B cell (primary cell): ENCODE results near the gene SEMA3G. TPM values are rescaled to one million over a fixed set of nuclear protein-coding genes. Genes with fewer than 3 reads are reported as not detected.

Source experiments
- ATAC-seq: fragments of 200-7000 bp; cut with Tn5 transposase; one replicate; pipeline ENCODE4 v1.10.0; 2021; ENCODE audit warnings: low read depth, mild to moderate bottlenecking, moderate number of reproducible peaks, moderate library complexity
- CTCF ChIA-PET: fragments of 350-600 bp; sonication (Branson Sonifier 250); formaldehyde crosslinking; loops from one replicate; lab custom pipeline; 2021; ENCODE audit warnings: antibody characterized with exemption, inconsistent platforms; lab: Charles Lee
- POLR2A ChIA-PET: fragments of 350-600 bp; sonication (Branson Sonifier 250); formaldehyde crosslinking; loops from one replicate; lab custom pipeline; 2021; ENCODE audit warnings: antibody characterized with exemption; lab: Charles Lee
- DNase-seq: peaks from one replicate; pipeline ENCODE4 v3.0.0; 2013
- H2AFZ ChIP-seq: 2 replicates; pipeline ENCODE4 v1.6.1; 2012; ENCODE audit warnings: mild to moderate bottlenecking, low read depth, low read length; ENCODE audit not compliant: insufficient read depth, poor library complexity, severe bottlenecking
- H3K27ac ChIP-seq, 2 donors: 1 replicate in 1 of 2; 2 replicates in 1 of 2; pipeline ENCODE4 v1.5.1; 2012 to 2013; ENCODE audit warnings: low read length in 2 of 2, mild to moderate bottlenecking in 2 of 2, moderate library complexity in 1 of 2
- H3K27me3 ChIP-seq, 4 experiments: fragments of 200-600 bp in 1 of 4; sonication (generic) in 1 of 4; replicated peaks in 1 of 4; 1 replicate in 2 of 4; 2 replicates in 2 of 4; pipeline versions ENCODE4 v1.6.1 to v1.7.0; 2013 to 2016; ENCODE audit warnings: low read length in 3 of 4, mild to moderate bottlenecking in 2 of 4, mixed read lengths in 1 of 4, moderate library complexity in 1 of 4; ENCODE audit not compliant: insufficient read depth in 4 of 4, control insufficient read depth in 3 of 4; ENCODE audit errors: control extremely low read depth in 1 of 4
- H3K36me3 ChIP-seq, 2 experiments: replicated peaks in 1 of 2; 1 replicate in 1 of 2; 2 replicates in 1 of 2; pipeline versions ENCODE4 v1.6.1 to v1.7.1; 2013; ENCODE audit warnings: low read length in 1 of 2; ENCODE audit not compliant: insufficient read depth in 2 of 2, control insufficient read depth in 1 of 2; ENCODE audit errors: control extremely low read depth in 1 of 2, extremely low read depth in 1 of 2
- H3K4me1 ChIP-seq, 2 donors: fragments of 200-600 bp in 1 of 2; sonication (generic) in 1 of 2; 1 replicate in 1 of 2; 2 replicates in 1 of 2; pipeline versions ENCODE4 v1.5.1 to v1.6.1; 2013 to 2017; ENCODE audit warnings: low read length in 2 of 2; ENCODE audit not compliant: control insufficient read depth in 2 of 2, insufficient read depth in 2 of 2
- H3K4me2 ChIP-seq: replicated peaks from 2 replicates; pipeline ENCODE3; 2012; ENCODE audit warnings: mild to moderate bottlenecking, low read depth, low read length; ENCODE audit not compliant: poor library complexity, severe bottlenecking
- H3K4me3 ChIP-seq, 5 experiments: fragments of 200-600 bp in 1 of 5; sonication (generic) in 1 of 5; 1 replicate in 3 of 5; 2 replicates in 2 of 5; pipeline versions ENCODE4 v1.5.1 to v1.7.0; 2011 to 2016; ENCODE audit warnings: low read length in 4 of 5, mild to moderate bottlenecking in 4 of 5, low read depth in 2 of 5, control low read depth in 1 of 5, moderate library complexity in 1 of 5; ENCODE audit not compliant: insufficient read depth in 1 of 5; ENCODE audit errors: control extremely low read depth in 1 of 5, extremely low read depth in 1 of 5
- H3K79me2 ChIP-seq: fragments of 200-600 bp; sonication (generic); one replicate; pipeline ENCODE4 v1.6.0; 2016; ENCODE audit warnings: low read length; ENCODE audit not compliant: control insufficient read depth, insufficient read depth
- H3K9ac ChIP-seq: fragments of 200-600 bp; sonication (generic); 2 replicates; pipeline ENCODE4 v1.6.1; 2017; ENCODE audit warnings: mild to moderate bottlenecking, low read length, moderate library complexity
- H3K9me3 ChIP-seq, 3 donors: one replicate each; pipeline versions ENCODE4 v1.6.1 to v1.7.1; 2013; ENCODE audit warnings: low read length in 2 of 3; ENCODE audit not compliant: control insufficient read depth in 2 of 3, insufficient read depth in 1 of 3; ENCODE audit errors: control extremely low read depth in 1 of 3
- H4K20me1 ChIP-seq: 2 replicates; pipeline ENCODE4 v1.6.0; 2012; ENCODE audit warnings: mild to moderate bottlenecking, low read length; ENCODE audit not compliant: insufficient read depth, control insufficient read depth, poor library complexity, severe bottlenecking
- H3K27ac Mint-ChIP-seq: one replicate; pipeline ENCODE4 v1.8.0; 2021; ENCODE audit warnings: mixed read lengths
- H3K27me3 Mint-ChIP-seq: one replicate; pipeline ENCODE4 v1.8.0; 2021; ENCODE audit warnings: mixed read lengths
- H3K4me1 Mint-ChIP-seq: one replicate; pipeline ENCODE4 v1.8.0; 2021; ENCODE audit warnings: mixed read lengths
- H3K4me3 Mint-ChIP-seq: one replicate; pipeline ENCODE4 v1.8.0; 2021; ENCODE audit warnings: mixed read lengths
- H3K9me3 Mint-ChIP-seq: one replicate; pipeline ENCODE4 v1.8.0; 2022; ENCODE audit warnings: mixed read lengths; ENCODE audit not compliant: insufficient read depth
- CTCF ChIP-seq: fragments of 200-600 bp; IDR thresholded peaks from one replicate; pipeline ENCODE4 v1.8.0; 2022; ENCODE audit warnings: antibody characterized with exemption, mild to moderate bottlenecking
- EZH2 ChIP-seq: IDR thresholded peaks from 2 replicates; pipeline ENCODE4 v1.6.1; 2012; ENCODE audit warnings: borderline replicate concordance, low read depth, mild to moderate bottlenecking, moderate library complexity, low read length; ENCODE audit not compliant: insufficient read depth, poor library complexity, severe bottlenecking
- WGBS: methylation state at CpG from one replicate; pipeline ENCODE4 v1.1.5; 2013; ENCODE audit warnings: missing lambda C conversion rate; ENCODE audit not compliant: insufficient coverage; 5-methylcytosine and 5-hydroxymethylcytosine counted together
- intact Hi-C: fragments of 100-400 bp; cut with micrococcal nuclease; formaldehyde crosslinking; loops from one replicate; pipeline ENCODE4 v1.10.0; 2022
- polyA plus RNA-seq: library from polyadenylated mRNA; depleted of rRNA; stranded (reverse); fragments of >200 nt; gene quantifications from 2 replicates; pipeline ENCODE4 v1.2.3, GENCODE V29; 2012
- total RNA-seq, 2 donors: library from RNA; stranded (reverse); fragments of 120-200 nt in 1 of 2; gene quantifications; 1 replicate in 1 of 2; 2 replicates in 1 of 2; pipeline versions ENCODE4 v1.2.3 to v1.2.4, GENCODE V29; 2013 to 2022

Gene SEMA3G
- total and polyA plus RNA-seq, 2 donors (not counting 1 experiment from before 2014, with no cell fraction given), result 0.10 to 0.42 TPM

GRCh38 chr3:52399131-52399530 lies 45.8 kb downstream of the SEMA3G start:
- H3K4me2 ChIP-seq, result no peak overlapping the region
- H3K9me3 ChIP-seq, result no peaks in the 10 kb centered on the region
- no peak overlapping the region for H3K9ac ChIP-seq
- H3K4me3 Mint-ChIP-seq, result no peak overlapping the region
- no peaks in the 10 kb centered on the region for H3K9me3 Mint-ChIP-seq
- no peaks in the 10 kb centered on the region for H4K20me1 ChIP-seq
- H3K27me3 ChIP-seq, result no peaks in the 10 kb centered on the region
- no peak overlapping the region for H2AFZ ChIP-seq
- WGBS, result 92% methylated on average over 4 of the region's 4 CpGs
- POLR2A ChIA-PET, result no interaction called here
- DNase-seq (no peak), ATAC-seq (no peak)
- TF ChIP-seq CTCF (no peak), EZH2 (no peak)
- no peaks in the 10 kb centered on the region for H3K79me2 ChIP-seq
- no peaks in the 10 kb centered on the region for H3K4me1 Mint-ChIP-seq
- peaks cover 4 to 47% of the 10 kb centered on the region in 2 experiments for H3K36me3 ChIP-seq
- H3K27ac Mint-ChIP-seq, result no peak overlapping the region
- no peak overlapping the region for H3K27ac ChIP-seq
- no peak overlapping the region for H3K4me3 ChIP-seq
- H3K27me3 Mint-ChIP-seq, result no peaks in the 10 kb centered on the region
- H3K4me1 ChIP-seq, result no peaks in the 10 kb centered on the region
- CTCF ChIA-PET, result interaction anchor here (1.0 kb wide), 2 partner anchors 13 to 47 kb away, joined by 3 to 4 read pairs; no protein-coding TSS in a partner anchor
- intact Hi-C loops, result no loop called here

GRCh38 chr3:52398670-52399081 lies 46.2 kb downstream of the SEMA3G start:
- no peak overlapping the region for H3K9ac ChIP-seq
- H3K9me3 Mint-ChIP-seq, result no peaks in the 10 kb centered on the region
- WGBS, result 92% methylated on average over 5 of the region's 5 CpGs
- no peaks in the 10 kb centered on the region for H3K27me3 ChIP-seq
- ATAC-seq (no peak), DNase-seq (no peak)
- H3K4me3 ChIP-seq, result no peak overlapping the region
- peaks cover 3 to 44% of the 10 kb centered on the region in 2 experiments for H3K36me3 ChIP-seq
- H3K79me2 ChIP-seq, result no peaks in the 10 kb centered on the region
- CTCF ChIA-PET, result interaction anchor here (1.0 kb wide), 2 partner anchors 13 to 48 kb away, joined by 3 to 4 read pairs; no protein-coding TSS in a partner anchor
- H2AFZ ChIP-seq, result no peak overlapping the region
- no peaks in the 10 kb centered on the region for H3K4me1 Mint-ChIP-seq
- H3K4me1 ChIP-seq, result no peaks in the 10 kb centered on the region
- H3K27ac Mint-ChIP-seq, result no peak overlapping the region
- no peak for TF ChIP-seq EZH2
- TF ChIP-seq CTCF, result no peak
- POLR2A ChIA-PET, result no interaction called here
- H4K20me1 ChIP-seq, result no peaks in the 10 kb centered on the region
- no peak overlapping the region for H3K4me3 Mint-ChIP-seq
- H3K27ac ChIP-seq, result no peak overlapping the region
- no peaks in the 10 kb centered on the region for H3K27me3 Mint-ChIP-seq
- intact Hi-C loops, result no loop called here
- no peaks in the 10 kb centered on the region for H3K9me3 ChIP-seq
- no peak overlapping the region for H3K4me2 ChIP-seq
